ENCODE measurements around the gene ZNF232.
A peak's percentile ranks its signal among the peaks of the same experiment; 100 is the strongest.
"Not testable (repeated sequence)": the region's sequence is repeated elsewhere in the genome, so short reads cannot be mapped to it uniquely, and the experiment has no call there.

Gene ZNF232

DNA sequence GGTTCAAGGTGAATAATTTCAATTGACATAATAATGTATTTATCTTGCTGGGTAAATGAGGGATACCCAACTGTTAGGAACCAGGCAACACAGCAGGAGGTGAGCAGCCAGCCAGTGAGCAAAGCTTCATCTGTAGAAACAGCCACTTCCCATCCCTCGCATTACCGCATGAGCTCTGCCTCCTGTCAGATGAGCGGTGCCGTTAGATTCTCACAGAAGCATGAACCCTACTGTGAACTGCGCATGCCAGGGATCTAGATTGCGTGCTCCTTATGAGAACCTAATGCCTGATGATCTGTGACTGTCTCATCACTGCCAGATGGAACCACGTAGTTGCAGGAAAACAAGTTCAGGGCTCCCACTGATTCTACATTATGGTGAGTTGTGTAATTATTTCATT lies 13.2 kb upstream of the ZNF232 start:
- H2AFZ ChIP-seq (ENCODE audit: insufficient read depth, low read length, poor library complexity); H3K18ac ChIP-seq (ENCODE audit: low read length); H3K9ac ChIP-seq (ENCODE audit: low read length); H3K4me3 ChIP-seq (ENCODE audit: low read depth, low read length); H3K79me2 ChIP-seq (ENCODE audit: control insufficient read depth, insufficient read depth, low read length, poor library complexity); H2BK5ac ChIP-seq (ENCODE audit: low read depth, low read length, poor library complexity); H2BK12ac ChIP-seq (ENCODE audit: low read length); H3K27ac ChIP-seq (ENCODE audit: low read depth, low read length); H3K9me3 ChIP-seq (ENCODE audit: insufficient read depth, low read depth, low read length); H3K14ac ChIP-seq (ENCODE audit: low read length); H4K12ac ChIP-seq (ENCODE audit: low read depth, low read length); H3K4me2 ChIP-seq (ENCODE audit: low read length); H3K4ac ChIP-seq (ENCODE audit: low read depth, low read length); H4K91ac ChIP-seq (ENCODE audit: low read depth, low read length); H3K23ac ChIP-seq (ENCODE audit: low read length); H2AK5ac ChIP-seq (ENCODE audit: low read length); H3K79me1 ChIP-seq (ENCODE audit: low read length); H4K8ac ChIP-seq (ENCODE audit: low read depth, low read length); DNase-seq; H3K4me1 ChIP-seq (ENCODE audit: control insufficient read depth in 1 of 2, insufficient read depth in 2 of 2, low read length in 2 of 2); H3K36me3 ChIP-seq (ENCODE audit: control insufficient read depth in 1 of 2, insufficient read depth in 2 of 2, low read length in 2 of 2); H2BK120ac ChIP-seq (ENCODE audit: insufficient read depth, low read length, poor library complexity): not testable (repeated sequence)
- no CpG with 5 or more reads among the region's 7 CpGs for whole genome bisulfite sequencing (ENCODE audit: extremely low coverage, insufficient coverage, insufficient read length)
- peaks cover 10% of the 10 kb centered on the region for H3K27me3 ChIP-seq (ENCODE audit: insufficient read depth, low read length)

DNA sequence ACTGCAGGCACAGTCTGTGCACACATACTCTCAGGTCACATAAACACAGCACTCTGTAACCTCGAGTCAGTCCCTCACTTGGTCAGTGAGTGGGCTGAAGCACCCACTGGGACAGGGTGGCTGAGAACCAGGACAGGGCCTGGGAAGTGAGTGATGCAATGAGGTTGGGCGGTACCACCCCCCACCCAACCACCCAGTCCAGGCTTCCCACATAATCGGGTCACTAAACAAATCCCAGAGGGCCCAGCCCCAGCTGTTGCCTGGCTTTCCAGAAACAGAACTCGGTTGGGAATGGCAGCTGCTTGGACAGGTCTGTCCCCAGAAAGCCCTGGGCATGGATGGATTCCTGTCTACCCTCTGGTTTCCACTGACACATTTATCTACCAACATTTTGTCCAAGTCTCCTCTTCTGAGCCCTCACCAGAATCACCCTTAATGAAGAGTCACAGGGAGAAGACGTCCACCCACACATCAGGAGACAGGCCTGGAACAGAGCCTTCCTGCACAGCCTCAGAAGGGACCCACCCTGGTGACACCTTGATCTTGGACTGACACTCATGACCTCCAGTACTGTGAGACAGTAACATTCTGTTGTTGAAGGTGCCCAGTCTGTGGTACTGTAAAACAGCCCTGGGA lies 12.6 kb upstream of the ZNF232 start:
- not testable (repeated sequence) for H4K8ac ChIP-seq (ENCODE audit: low read depth, low read length); H2AFZ ChIP-seq (ENCODE audit: insufficient read depth, low read length, poor library complexity); H3K79me2 ChIP-seq (ENCODE audit: control insufficient read depth, insufficient read depth, low read length, poor library complexity); DNase-seq; H3K23ac ChIP-seq (ENCODE audit: low read length); H3K4me3 ChIP-seq (ENCODE audit: low read depth, low read length); H3K79me1 ChIP-seq (ENCODE audit: low read length); H3K4me1 ChIP-seq (ENCODE audit: control insufficient read depth in 1 of 2, insufficient read depth in 2 of 2, low read length in 2 of 2); H4K12ac ChIP-seq (ENCODE audit: low read depth, low read length); H3K14ac ChIP-seq (ENCODE audit: low read length); H3K4me2 ChIP-seq (ENCODE audit: low read length); H2BK12ac ChIP-seq (ENCODE audit: low read length); H2BK5ac ChIP-seq (ENCODE audit: low read depth, low read length, poor library complexity); H4K91ac ChIP-seq (ENCODE audit: low read depth, low read length); H2AK5ac ChIP-seq (ENCODE audit: low read length); H3K9ac ChIP-seq (ENCODE audit: low read length); H3K9me3 ChIP-seq (ENCODE audit: insufficient read depth, low read depth, low read length); H3K4ac ChIP-seq (ENCODE audit: low read depth, low read length); H3K36me3 ChIP-seq (ENCODE audit: control insufficient read depth in 1 of 2, insufficient read depth in 2 of 2, low read length in 2 of 2); H3K27ac ChIP-seq (ENCODE audit: low read depth, low read length); H2BK120ac ChIP-seq (ENCODE audit: insufficient read depth, low read length, poor library complexity); H3K18ac ChIP-seq (ENCODE audit: low read length)
- no CpG with 5 or more reads among the region's 5 CpGs for WGBS (ENCODE audit: extremely low coverage, insufficient coverage, insufficient read length)
- H3K27me3 ChIP-seq (ENCODE audit: insufficient read depth, low read length) = peaks cover 10% of the 10 kb centered on the region

DNA sequence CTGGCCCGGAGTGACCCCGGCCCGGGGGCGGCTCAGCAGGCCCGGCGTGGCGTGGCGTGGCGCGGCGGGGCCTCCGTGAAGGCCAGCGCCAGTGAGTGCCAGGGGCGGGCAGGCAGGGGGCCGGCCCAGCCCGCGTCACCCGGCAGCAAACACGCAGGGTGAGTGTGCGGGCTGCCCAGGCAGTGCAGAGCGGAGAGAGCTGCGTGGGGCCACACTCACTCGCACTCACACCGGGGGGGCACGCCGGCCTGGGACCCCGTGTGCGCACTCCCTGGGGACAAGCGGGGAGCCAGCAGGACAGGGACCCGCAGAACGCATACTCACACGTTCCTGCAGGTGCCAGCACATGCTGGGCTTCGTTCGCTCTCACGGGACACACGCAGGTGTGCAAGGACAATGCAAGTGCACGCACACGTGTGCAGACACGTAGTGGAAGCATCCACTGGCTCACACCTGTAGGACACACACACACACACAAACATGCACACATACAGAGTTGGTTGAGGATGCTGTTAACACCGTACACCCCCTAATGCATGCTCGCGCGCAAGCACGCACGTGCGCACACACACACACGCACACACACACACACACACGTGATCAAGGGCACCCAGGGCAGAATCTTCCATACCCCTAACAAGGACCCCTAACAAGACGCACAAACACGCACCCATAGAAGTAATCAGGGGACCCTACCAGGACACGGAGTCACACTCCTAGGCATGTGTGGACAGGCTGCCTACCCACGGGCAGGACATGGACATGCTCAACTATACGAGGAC lies 11.9 kb upstream of the ZNF232 start:
- no peak overlapping the region for H3K4me3 ChIP-seq (ENCODE audit: low read depth, low read length)
- H3K18ac ChIP-seq (ENCODE audit: low read length) = no peak overlapping the region
- peaks cover 0 to 5% of the 10 kb centered on the region in 2 experiments for H3K4me1 ChIP-seq (ENCODE audit: control insufficient read depth in 1 of 2, insufficient read depth in 2 of 2, low read length in 2 of 2)
- H4K12ac ChIP-seq (ENCODE audit: low read depth, low read length) = no peak overlapping the region
- peaks cover 8% of the 10 kb centered on the region for H3K9me3 ChIP-seq (ENCODE audit: insufficient read depth, low read depth, low read length)
- no peak overlapping the region for H3K14ac ChIP-seq (ENCODE audit: low read length)
- H2AK5ac ChIP-seq (ENCODE audit: low read length) = no peak overlapping the region
- H2BK12ac ChIP-seq (ENCODE audit: low read length) = no peak overlapping the region
- peaks cover 10% of the 10 kb centered on the region for H3K27me3 ChIP-seq (ENCODE audit: insufficient read depth, low read length)
- no CpG with 5 or more reads among the region's 53 CpGs for WGBS (ENCODE audit: extremely low coverage, insufficient coverage, insufficient read length)
- peak overlapping the region; percentile 93 for H3K4me2 ChIP-seq (ENCODE audit: low read length)
- DNase-seq = no peak
- H3K23ac ChIP-seq (ENCODE audit: low read length) = no peak overlapping the region
- no peak overlapping the region for H2BK5ac ChIP-seq (ENCODE audit: low read depth, low read length, poor library complexity)
- H3K9ac ChIP-seq (ENCODE audit: low read length) = no peak overlapping the region
- H2AFZ ChIP-seq (ENCODE audit: insufficient read depth, low read length, poor library complexity) = no peak overlapping the region
- H3K27ac ChIP-seq (ENCODE audit: low read depth, low read length) = no peak overlapping the region
- peaks cover 3% of the 10 kb centered on the region for H3K79me1 ChIP-seq (ENCODE audit: low read length)
- H3K4ac ChIP-seq (ENCODE audit: low read depth, low read length) = no peak overlapping the region
- H4K8ac ChIP-seq (ENCODE audit: low read depth, low read length) = no peak overlapping the region
- H3K36me3 ChIP-seq (ENCODE audit: control insufficient read depth in 1 of 2, insufficient read depth in 2 of 2, low read length in 2 of 2) = no peaks in the 10 kb centered on the region
- peaks cover 2% of the 10 kb centered on the region for H3K79me2 ChIP-seq (ENCODE audit: control insufficient read depth, insufficient read depth, low read length, poor library complexity)
- no peak overlapping the region for H4K91ac ChIP-seq (ENCODE audit: low read depth, low read length)
- H2BK120ac ChIP-seq (ENCODE audit: insufficient read depth, low read length, poor library complexity) = no peak overlapping the region

DNA sequence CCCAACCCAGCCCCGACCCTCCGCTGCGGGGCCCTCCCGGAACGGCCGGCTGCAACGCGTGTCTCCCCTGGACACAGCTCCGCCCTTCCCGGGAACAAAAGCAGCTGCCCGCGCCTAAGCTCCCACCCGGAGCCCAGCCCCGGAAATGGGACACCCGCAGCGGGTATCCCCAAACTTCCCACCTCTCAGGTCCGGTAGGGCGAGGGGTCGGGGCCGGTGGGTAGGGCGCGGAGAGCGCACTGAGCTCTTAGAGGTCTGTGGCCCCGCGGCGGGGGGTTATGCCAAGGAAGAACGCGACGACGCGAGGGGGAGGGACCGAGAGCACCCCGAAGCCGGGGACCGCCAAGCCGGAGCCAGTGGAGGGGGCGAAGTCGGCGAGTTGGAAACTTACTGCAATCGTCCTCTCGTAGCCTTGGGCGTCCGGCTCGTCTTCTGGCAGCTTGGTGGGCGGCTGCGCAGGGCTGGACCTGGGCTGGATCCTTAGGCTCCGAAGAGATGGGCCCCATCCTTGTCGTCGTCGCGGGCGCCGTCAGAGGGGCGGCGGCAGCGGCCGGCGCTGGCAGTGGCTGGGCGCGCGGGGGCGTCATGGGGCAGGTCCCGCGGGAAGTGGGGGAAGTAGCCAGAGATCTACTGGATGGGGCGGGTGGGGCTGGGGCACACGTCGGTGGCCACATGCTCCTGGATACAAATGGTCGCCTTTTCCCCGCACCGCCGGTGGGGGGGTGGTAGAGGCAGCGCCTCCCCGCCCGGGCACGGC lies 11.1 kb upstream of the ZNF232 start:
- Histone ChIP-seq H3K4me1 (ENCODE audit: control insufficient read depth in 1 of 2, insufficient read depth in 2 of 2, low read length in 2 of 2) (peaks cover 0 to 5% of the 10 kb centered on the region in 2 experiments), H3K23ac (ENCODE audit: low read length) (no peak overlapping the region), H3K4ac (ENCODE audit: low read depth, low read length) (no peak overlapping the region), H3K79me2 (ENCODE audit: control insufficient read depth, insufficient read depth, low read length, poor library complexity) (peaks cover 2% of the 10 kb centered on the region), H3K79me1 (ENCODE audit: low read length) (peaks cover 3% of the 10 kb centered on the region), H2BK5ac (ENCODE audit: low read depth, low read length, poor library complexity) (no peak overlapping the region), H3K27ac (ENCODE audit: low read depth, low read length) (no peak overlapping the region), H3K9ac (ENCODE audit: low read length) (no peak overlapping the region), H3K4me3 (ENCODE audit: low read depth, low read length) (peak overlapping the region; percentile 73), H2AFZ (ENCODE audit: insufficient read depth, low read length, poor library complexity) (peak overlapping the region; percentile 83), H3K36me3 (ENCODE audit: control insufficient read depth in 1 of 2, insufficient read depth in 2 of 2, low read length in 2 of 2) (no peaks in the 10 kb centered on the region), H3K14ac (ENCODE audit: low read length) (no peak overlapping the region), H2BK120ac (ENCODE audit: insufficient read depth, low read length, poor library complexity) (peak overlapping the region; percentile 43), H4K91ac (ENCODE audit: low read depth, low read length) (no peak overlapping the region), H4K8ac (ENCODE audit: low read depth, low read length) (peak overlapping the region; percentile 11), H3K4me2 (ENCODE audit: low read length) (peak overlapping the region; percentile 93), H3K18ac (ENCODE audit: low read length) (peak overlapping the region; percentile 71), H2AK5ac (ENCODE audit: low read length) (no peak overlapping the region), H3K27me3 (ENCODE audit: insufficient read depth, low read length) (peaks cover 10% of the 10 kb centered on the region), H2BK12ac (ENCODE audit: low read length) (peak overlapping the region; percentile 31), H3K9me3 (ENCODE audit: insufficient read depth, low read depth, low read length) (peaks cover 13% of the 10 kb centered on the region), H4K12ac (ENCODE audit: low read depth, low read length) (no peak overlapping the region)
- WGBS (ENCODE audit: extremely low coverage, insufficient coverage, insufficient read length) = no CpG with 5 or more reads among the region's 75 CpGs
- no peak for DNase-seq
